K562 (cell line): ENCODE results near the gene FGF12. TPM values are rescaled to one million over a fixed set of nuclear protein-coding genes. Genes with fewer than 3 reads are reported as not detected.

Experiments used
- ATAC-seq: fragments of 200-7000 bp; cut with Tn5 transposase; 3 replicates; pipeline ENCODE4 v1.9.1; 2020; ENCODE audit warnings: moderate library complexity
- BruUV-seq: library from RNA; stranded (reverse); fragments of 400-500 nt; replicated peaks from 2 replicates; lab custom pipeline; 2021; lab: Mats Ljungman, UMichigan
- CTCF ChIA-PET: fragments of 300-600 bp; formaldehyde crosslinking; extraction: SDS; loops from one replicate; lab custom pipeline; 2021; ENCODE audit warnings: low intra/inter-chr PET ratio; lab: Yijun Ruan, JAX
- POLR2A ChIA-PET: fragments of 300-600, 350-650 bp; sonication (Branson Sonifier 250); formaldehyde crosslinking; extraction: SDS; loops from one replicate; lab custom pipeline; 2021; ENCODE audit warnings: antibody characterized with exemption, inconsistent platforms; lab: Yijun Ruan, JAX
- DNase-seq, 4 experiments: peaks; one replicate each; pipeline versions ENCODE4 v3.0.0 to v3.0.0-alpha.2; 2011 to 2018; ENCODE audit warnings: low spot score in 3 of 4, mixed read lengths in 3 of 4; ENCODE audit errors: extremely low read depth in 1 of 4
- FAIRE-seq: peaks from 2 replicates; lab custom pipeline; 2011; peaks lifted over from hg19 to GRCh38; lab: Jason Lieb, UNC
- H2AFZ ChIP-seq: 2 replicates; pipeline ENCODE4 v1.6.0; 2011; ENCODE audit warnings: low read depth, low read length, control low read depth, inconsistent platforms
- H3K27ac ChIP-seq: fragments of 200-600 bp; 3 replicates; pipeline ENCODE4 v1.8.0; 2011; ENCODE audit warnings: low read depth, mild to moderate bottlenecking, control low read depth, inconsistent platforms, low read length, moderate library complexity, mixed read lengths; ENCODE audit errors: extremely low read depth
- H3K27me3 ChIP-seq, 2 experiments: fragments of 300-600 bp in 1 of 2; 2 replicates in 1 of 2; 3 replicates in 1 of 2; pipeline versions ENCODE4 v1.6.0 to v1.8.0; 2011; ENCODE audit warnings: inconsistent platforms in 2 of 2, low read length in 2 of 2, mild to moderate bottlenecking in 1 of 2, mixed read lengths in 1 of 2, moderate library complexity in 1 of 2; ENCODE audit not compliant: control insufficient read depth in 2 of 2, insufficient read depth in 2 of 2
- H3K36me3 ChIP-seq: fragments of 300-600 bp; 3 replicates; pipeline ENCODE4 v1.8.0; 2011; ENCODE audit warnings: mild to moderate bottlenecking, low read length, inconsistent platforms; ENCODE audit not compliant: control insufficient read depth, insufficient read depth
- H3K4me1 ChIP-seq, 2 experiments: fragments of 200-600 bp in 1 of 2; replicated peaks in 1 of 2; 2 replicates in 1 of 2; 3 replicates in 1 of 2; pipeline versions ENCODE4 v1.5.1 to v1.8.0; 2011; ENCODE audit warnings: inconsistent platforms in 2 of 2, low read length in 2 of 2, mild to moderate bottlenecking in 1 of 2, mixed read lengths in 1 of 2, moderate library complexity in 1 of 2; ENCODE audit not compliant: control insufficient read depth in 2 of 2, insufficient read depth in 2 of 2
- H3K4me2 ChIP-seq: 2 replicates; pipeline ENCODE4 v1.6.1; 2011; ENCODE audit warnings: low read length, control low read depth, inconsistent platforms, mixed read lengths; ENCODE audit not compliant: insufficient read depth
- H3K4me3 ChIP-seq: fragments of 200-600 bp; sonication (generic), shearing (Covaris generic); 2 replicates; pipeline ENCODE4 v1.5.1; 2016; ENCODE audit warnings: control low read depth, inconsistent platforms
- H3K79me2 ChIP-seq: fragments of 200-600 bp; 3 replicates; pipeline ENCODE4 v1.8.0; 2011; ENCODE audit warnings: low read length, inconsistent platforms; ENCODE audit not compliant: control insufficient read depth, insufficient read depth
- H3K9ac ChIP-seq, 2 experiments: 2 replicates each; pipeline versions ENCODE4 v1.6.0 to v1.6.1; 2011; ENCODE audit warnings: low read depth in 2 of 2, low read length in 2 of 2, control low read depth in 1 of 2, inconsistent platforms in 1 of 2, mild to moderate bottlenecking in 1 of 2, mixed read lengths in 1 of 2; ENCODE audit not compliant: insufficient read depth in 1 of 2
- H3K9me1 ChIP-seq: one replicate; pipeline ENCODE4 v1.6.0; 2011; ENCODE audit warnings: inconsistent platforms, mild to moderate bottlenecking, low read length, moderate library complexity; ENCODE audit not compliant: control insufficient read depth, insufficient read depth
- H3K9me3 ChIP-seq: replicated peaks from 2 replicates; pipeline ENCODE4 v1.5.1; 2011; ENCODE audit warnings: low read depth, low read length, inconsistent platforms; ENCODE audit not compliant: control insufficient read depth, insufficient read depth
- H4K20me1 ChIP-seq: replicated peaks from 2 replicates; pipeline ENCODE4 v1.6.1; 2011; ENCODE audit warnings: low read length, inconsistent platforms, mixed read lengths; ENCODE audit not compliant: control insufficient read depth, insufficient read depth
- BDP1 ChIP-seq: IDR thresholded peaks from 3 replicates; pipeline ENCODE4 v1.6.1; 2011; ENCODE audit not compliant: insufficient read length, insufficient read depth
- HIVEP1 ChIP-seq: fragments of 250-450 bp; sonication (Bioruptor Pico); IDR thresholded peaks from 2 replicates; pipeline ENCODE4 v1.4.0; 2020; ENCODE audit warnings: mild to moderate bottlenecking
- PRMT5 ChIP-seq: sonication (generic); formaldehyde crosslinking; IDR thresholded peaks from 2 replicates; pipeline ENCODE4 v1.5.0; 2020; ENCODE audit warnings: missing genetic modification reagents
- ZKSCAN8 ChIP-seq: fragments of 200-800 bp; sonication (Bioruptor generic); IDR thresholded peaks from 2 replicates; pipeline ENCODE4 v1.6.1; 2016; ENCODE audit warnings: missing genetic modification characterization, missing compliant biosample characterization
- ZNF644 ChIP-seq: fragments of 200-800 bp; sonication (Bioruptor generic); IDR thresholded peaks from 2 replicates; pipeline ENCODE4 v1.6.1; 2016; ENCODE audit warnings: low read depth, missing genetic modification characterization, missing compliant biosample characterization
- in situ Hi-C: fragments of 300-500 bp; cut with MboI; formaldehyde crosslinking; loops from 4 replicates; pipeline ENCODE4 v1.15.0; 2018; ENCODE audit warnings: inconsistent platforms, mixed read lengths
- intact Hi-C: fragments of 100-400 bp; cut with micrococcal nuclease; formaldehyde crosslinking; loops from 2 replicates; pipeline ENCODE4 v1.14.2; 2022
- polyA plus RNA-seq, 8 experiments: library from polyadenylated mRNA; depleted of rRNA in 4 of 8; stranded (reverse) in 5 of 8; unstranded in 3 of 8; fragments of >200 nt; fragmentation: Nextera tagmentation in 2 of 8; fragmentation: Illumina TruSeq in 1 of 8; extraction: Ambion mirVana in 2 of 8; extraction: Trizol in 1 of 8; gene quantifications; 2 replicates each; pipeline versions ENCODE4 v1.2.1 to v1.2.3, GENCODE V29; 2011 to 2014; ENCODE audit warnings: inconsistent platforms in 1 of 8, missing spikeins in 1 of 8
- total RNA-seq, 7 experiments: library from RNA; depleted of rRNA in 6 of 7; stranded (reverse); fragments of >200 nt in 6 of 7; fragmentation: Illumina TruSeq in 2 of 7; extraction: Trizol in 2 of 7; gene quantifications; 2 replicates each; pipeline versions ENCODE4 v1.2.1 to v1.2.3, GENCODE V29; 2011 to 2021; ENCODE audit warnings: low replicate concordance in 1 of 7
- TF ChIP-seq, protein P1 (sequence below): sonication (generic); formaldehyde crosslinking; IDR thresholded peaks from 2 replicates; pipeline ENCODE4 v1.9.0; 2022; ENCODE audit warnings: mild to moderate bottlenecking, missing genetic modification reagents
- TF ChIP-seq, protein P2 (sequence below): fragments of 450-650 bp; IDR thresholded peaks from 2 replicates; pipeline ENCODE4 v1.6.1; 2016; ENCODE audit warnings: antibody characterized with exemption

The FGF12 gene
- total and polyA plus RNA-seq, 9 of the 15 experiments (the other 6 are each of a cell fraction or from before 2014, with no cell fraction given), result not detected

DNA sequence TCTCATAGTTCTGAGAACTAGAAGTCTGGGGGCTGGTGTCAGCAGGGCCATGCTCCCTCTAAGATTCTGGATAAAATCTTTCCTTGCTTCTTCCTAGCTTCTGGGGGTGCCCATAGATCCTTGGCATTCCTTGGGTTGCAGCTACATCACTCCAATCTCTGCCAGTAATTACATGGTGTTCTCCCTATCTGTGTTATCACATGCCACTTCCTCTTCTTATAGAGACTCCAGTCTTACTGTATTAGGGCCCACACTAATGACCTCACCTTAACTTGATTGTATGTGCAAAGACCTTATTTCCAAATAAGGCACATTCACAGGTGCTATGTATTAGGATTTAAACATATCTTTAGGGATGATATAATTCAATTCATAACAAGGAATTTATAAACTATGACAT is 618.5 kb downstream of the FGF12 start:
- no peak overlapping the region for H3K4me3 ChIP-seq
- FAIRE-seq, result no peak
- no peaks in the 10 kb centered on the region for H3K9me1 ChIP-seq
- no peaks in the 10 kb centered on the region for H4K20me1 ChIP-seq
- no peak for DNase-seq
- no peaks in the 10 kb centered on the region for H3K9me3 ChIP-seq
- H3K27me3 ChIP-seq, result no peaks in the 10 kb centered on the region
- H3K27ac ChIP-seq, result no peak overlapping the region
- CTCF ChIA-PET, result no interaction called here
- TF ChIP-seq ZNF644 (tag) (no peak), HIVEP1 (CRISPR knock-in tag) (no peak), ZKSCAN8 (CRISPR knock-in tag) (no peak), BDP1 (no peak), PRMT5 (no peak)
- TF ChIP-seq, protein P1, sequence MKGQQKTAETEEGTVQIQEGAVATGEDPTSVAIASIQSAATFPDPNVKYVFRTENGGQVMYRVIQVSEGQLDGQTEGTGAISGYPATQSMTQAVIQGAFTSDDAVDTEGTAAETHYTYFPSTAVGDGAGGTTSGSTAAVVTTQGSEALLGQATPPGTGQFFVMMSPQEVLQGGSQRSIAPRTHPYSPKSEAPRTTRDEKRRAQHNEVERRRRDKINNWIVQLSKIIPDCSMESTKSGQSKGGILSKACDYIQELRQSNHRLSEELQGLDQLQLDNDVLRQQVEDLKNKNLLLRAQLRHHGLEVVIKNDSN (CRISPR knock-in tag), result no peak
- TF ChIP-seq, protein P2, sequence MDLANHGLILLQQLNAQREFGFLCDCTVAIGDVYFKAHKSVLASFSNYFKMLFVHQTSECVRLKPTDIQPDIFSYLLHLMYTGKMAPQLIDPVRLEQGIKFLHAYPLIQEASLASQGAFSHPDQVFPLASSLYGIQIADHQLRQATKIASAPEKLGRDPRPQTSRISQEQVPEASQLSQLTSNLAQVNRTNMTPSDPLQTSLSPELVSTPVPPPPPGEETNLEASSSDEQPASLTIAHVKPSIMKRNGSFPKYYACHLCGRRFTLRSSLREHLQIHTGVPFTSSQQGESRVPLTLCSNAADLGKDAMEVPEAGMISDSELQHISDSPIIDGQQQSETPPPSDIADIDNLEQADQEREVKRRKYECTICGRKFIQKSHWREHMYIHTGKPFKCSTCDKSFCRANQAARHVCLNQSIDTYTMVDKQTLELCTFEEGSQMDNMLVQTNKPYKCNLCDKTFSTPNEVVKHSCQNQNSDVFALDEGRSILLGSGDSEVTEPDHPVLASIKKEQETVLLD, result no peak
- H3K4me2 ChIP-seq, result no peak overlapping the region
- H3K36me3 ChIP-seq, result no peaks in the 10 kb centered on the region
- no peaks in the 10 kb centered on the region for H3K4me1 ChIP-seq
- POLR2A ChIA-PET, result no interaction called here
- no peak overlapping the region for H2AFZ ChIP-seq
- in situ Hi-C loops (no loop called here), intact Hi-C loops (no loop called here)
- BruUV-seq, result no TSS peak
- H3K79me2 ChIP-seq, result no peaks in the 10 kb centered on the region
- no peak for ATAC-seq
- H3K9ac ChIP-seq, result no peak overlapping the region
